H9 (cell line): ENCODE data around the gene DNAJB11. TPM values are rescaled to one million over a fixed set of nuclear protein-coding genes. Genes with fewer than 3 reads are reported as not detected.

Experiments
- DNase-seq: peaks from one replicate; pipeline ENCODE4 v3.0.0-alpha.2; 2017
- H2AFZ ChIP-seq: one replicate; pipeline ENCODE4 v1.6.1; 2013; ENCODE audit warnings: mild to moderate bottlenecking, low read length, control low read depth, moderate library complexity
- H2AK5ac ChIP-seq: 2 replicates; pipeline ENCODE4 v1.6.1; 2013; ENCODE audit warnings: low read length, control low read depth, mixed read lengths; ENCODE audit not compliant: insufficient read length
- H2BK120ac ChIP-seq: one replicate; pipeline ENCODE4 v1.6.1; 2013; ENCODE audit warnings: low read depth, mild to moderate bottlenecking, low read length, control low read depth, inconsistent platforms; ENCODE audit not compliant: poor library complexity, severe bottlenecking
- H2BK12ac ChIP-seq: 2 replicates; pipeline ENCODE4 v1.6.1; 2013; ENCODE audit warnings: low read length, control low read depth, mixed read lengths, low read depth; ENCODE audit not compliant: insufficient read length
- H2BK15ac ChIP-seq: 2 replicates; pipeline ENCODE4 v1.6.1; 2013; ENCODE audit warnings: low read depth, low read length, control low read depth
- H2BK20ac ChIP-seq: one replicate; pipeline ENCODE4 v1.6.1; 2013; ENCODE audit warnings: low read depth, mild to moderate bottlenecking, low read length, control low read depth, inconsistent platforms; ENCODE audit not compliant: poor library complexity, severe bottlenecking
- H2BK5ac ChIP-seq: 2 replicates; pipeline ENCODE4 v1.6.1; 2013; ENCODE audit warnings: low read length, control low read depth, mixed read lengths; ENCODE audit not compliant: insufficient read length
- H3K14ac ChIP-seq: 2 replicates; pipeline ENCODE4 v1.6.1; 2013; ENCODE audit warnings: low read length, control low read depth; ENCODE audit not compliant: insufficient read depth
- H3K18ac ChIP-seq: 2 replicates; pipeline ENCODE4 v1.6.1; 2013; ENCODE audit warnings: low read depth, mild to moderate bottlenecking, mixed read lengths, low read length, control low read depth; ENCODE audit not compliant: insufficient read length
- H3K23ac ChIP-seq: 2 replicates; pipeline ENCODE4 v1.6.1; 2013; ENCODE audit warnings: low read length, control low read depth, mixed read lengths, low read depth; ENCODE audit not compliant: insufficient read length
- H3K23me2 ChIP-seq: 2 replicates; pipeline ENCODE4 v1.6.1; 2013; ENCODE audit warnings: low read depth, mild to moderate bottlenecking, mixed read lengths, low read length, control low read depth; ENCODE audit not compliant: insufficient read length, poor library complexity, severe bottlenecking
- H3K27ac ChIP-seq: 2 replicates; pipeline ENCODE4 v1.5.1; 2013; ENCODE audit warnings: low read length, control low read depth, mixed read lengths, low read depth; ENCODE audit not compliant: insufficient read length
- H3K27me3 ChIP-seq: 2 replicates; pipeline ENCODE4 v1.6.1; 2013; ENCODE audit warnings: low read length, control low read depth, inconsistent platforms; ENCODE audit not compliant: insufficient read depth
- H3K4ac ChIP-seq: 2 replicates; pipeline ENCODE4 v1.6.1; 2013; ENCODE audit warnings: low read depth, mild to moderate bottlenecking, control low read depth, inconsistent platforms, low read length, moderate library complexity
- H3K4me1 ChIP-seq: 2 replicates; pipeline ENCODE4 v1.6.1; 2013; ENCODE audit warnings: low read length, control low read depth, inconsistent platforms; ENCODE audit not compliant: insufficient read depth
- H3K4me2 ChIP-seq: 2 replicates; pipeline ENCODE4 v1.6.1; 2013; ENCODE audit warnings: low read length, control low read depth, mixed read lengths; ENCODE audit not compliant: insufficient read length, insufficient read depth
- H3K56ac ChIP-seq: 2 replicates; pipeline ENCODE4 v1.6.1; 2013; ENCODE audit warnings: low read depth, mild to moderate bottlenecking, mixed read lengths, low read length, control low read depth; ENCODE audit not compliant: insufficient read length
- H3K79me1 ChIP-seq: 2 replicates; pipeline ENCODE4 v1.6.1; 2013; ENCODE audit warnings: low read depth, mild to moderate bottlenecking, moderate library complexity, low read length, control low read depth, inconsistent platforms; ENCODE audit not compliant: insufficient read depth, poor library complexity, severe bottlenecking
- H3K79me2 ChIP-seq: 2 replicates; pipeline ENCODE4 v1.6.1; 2013; ENCODE audit warnings: low read length, control low read depth, inconsistent platforms; ENCODE audit not compliant: insufficient read depth
- H3K9ac ChIP-seq: 2 replicates; pipeline ENCODE4 v1.6.1; 2013; ENCODE audit warnings: low read length, control low read depth, mixed read lengths; ENCODE audit not compliant: insufficient read length; ENCODE audit errors: extremely low read depth
- H3K9me3 ChIP-seq: one replicate; pipeline ENCODE4 v1.6.1; 2013; ENCODE audit warnings: low read depth, low read length, inconsistent platforms; ENCODE audit not compliant: control insufficient read depth
- H3T11ph ChIP-seq: one replicate; pipeline ENCODE4 v1.6.1; 2013; ENCODE audit warnings: mild to moderate bottlenecking, low read length, control low read depth, inconsistent platforms
- H4K20me1 ChIP-seq: one replicate; pipeline ENCODE4 v1.6.1; 2013; ENCODE audit not compliant: control insufficient read depth, insufficient read length, insufficient read depth
- H4K5ac ChIP-seq: 2 replicates; pipeline ENCODE4 v1.6.1; 2013; ENCODE audit warnings: low read depth, mild to moderate bottlenecking, mixed read lengths, low read length, control low read depth; ENCODE audit not compliant: insufficient read length
- H4K8ac ChIP-seq: replicated peaks from 2 replicates; pipeline ENCODE4 v1.6.1; 2013; ENCODE audit warnings: low read length, control low read depth, mixed read lengths, low read depth; ENCODE audit not compliant: insufficient read length
- H4K91ac ChIP-seq: 2 replicates; pipeline ENCODE4 v1.6.1; 2013; ENCODE audit warnings: low read depth, mild to moderate bottlenecking, moderate library complexity, mixed read lengths, low read length, control low read depth; ENCODE audit not compliant: insufficient read length
- H3K27ac Mint-ChIP-seq, 3 experiments: 2 replicates in 2 of 3; 3 replicates in 1 of 3; pipeline ENCODE4 v1.8.0; 2020 to 2021; ENCODE audit warnings: mixed read lengths in 3 of 3, mild to moderate bottlenecking in 1 of 3, moderate library complexity in 1 of 3
- H3K27me3 Mint-ChIP-seq: 2 replicates; pipeline ENCODE4 v1.8.0; 2021; ENCODE audit warnings: low read depth, mild to moderate bottlenecking, moderate library complexity, mixed read lengths
- H3K36me3 Mint-ChIP-seq, 3 experiments: 2 replicates in 2 of 3; 3 replicates in 1 of 3; pipeline ENCODE4 v1.8.0; 2020 to 2021; ENCODE audit warnings: low read depth in 3 of 3, mixed read lengths in 3 of 3; ENCODE audit not compliant: insufficient read depth in 1 of 3
- H3K4me1 Mint-ChIP-seq, 2 experiments: 2 replicates each; pipeline ENCODE4 v1.8.0; 2020; ENCODE audit warnings: mixed read lengths in 2 of 2
- H3K4me3 Mint-ChIP-seq, 2 experiments: 2 replicates in 1 of 2; 3 replicates in 1 of 2; pipeline ENCODE4 v1.8.0; 2020 to 2021; ENCODE audit warnings: mild to moderate bottlenecking in 2 of 2, mixed read lengths in 2 of 2, moderate library complexity in 1 of 2
- H3K9me3 Mint-ChIP-seq, 2 experiments: 2 replicates in 1 of 2; 3 replicates in 1 of 2; pipeline ENCODE4 v1.8.0; 2020; ENCODE audit warnings: mild to moderate bottlenecking in 2 of 2, mixed read lengths in 2 of 2, moderate library complexity in 1 of 2
- WGBS: extraction: QIAGEN DNeasy Blood & Tissue Kit; methylation state at CpG from one replicate; pipeline ENCODE4 v1.1.7; 2013; ENCODE audit warnings: missing lambda C conversion rate, low lambda C conversion rate, mixed read lengths; ENCODE audit not compliant: insufficient read length; ENCODE audit errors: extremely low coverage; 5-methylcytosine and 5-hydroxymethylcytosine counted together
- total RNA-seq: library from RNA; stranded (reverse); gene quantifications from 2 replicates; pipeline ENCODE4 v1.2.1, GENCODE V29; 2021
- TF ChIP-seq, protein P1 (sequence below): fragments of 200-600 bp; sonication (generic); conservative IDR thresholded peaks from 3 replicates; pipeline ENCODE4 v1.8.0; 2021; ENCODE audit warnings: antibody characterized with exemption, mild to moderate bottlenecking

The DNAJB11 gene
- total RNA-seq, 1 experiment from 2014 or later, result 61.2 TPM

DNA sequence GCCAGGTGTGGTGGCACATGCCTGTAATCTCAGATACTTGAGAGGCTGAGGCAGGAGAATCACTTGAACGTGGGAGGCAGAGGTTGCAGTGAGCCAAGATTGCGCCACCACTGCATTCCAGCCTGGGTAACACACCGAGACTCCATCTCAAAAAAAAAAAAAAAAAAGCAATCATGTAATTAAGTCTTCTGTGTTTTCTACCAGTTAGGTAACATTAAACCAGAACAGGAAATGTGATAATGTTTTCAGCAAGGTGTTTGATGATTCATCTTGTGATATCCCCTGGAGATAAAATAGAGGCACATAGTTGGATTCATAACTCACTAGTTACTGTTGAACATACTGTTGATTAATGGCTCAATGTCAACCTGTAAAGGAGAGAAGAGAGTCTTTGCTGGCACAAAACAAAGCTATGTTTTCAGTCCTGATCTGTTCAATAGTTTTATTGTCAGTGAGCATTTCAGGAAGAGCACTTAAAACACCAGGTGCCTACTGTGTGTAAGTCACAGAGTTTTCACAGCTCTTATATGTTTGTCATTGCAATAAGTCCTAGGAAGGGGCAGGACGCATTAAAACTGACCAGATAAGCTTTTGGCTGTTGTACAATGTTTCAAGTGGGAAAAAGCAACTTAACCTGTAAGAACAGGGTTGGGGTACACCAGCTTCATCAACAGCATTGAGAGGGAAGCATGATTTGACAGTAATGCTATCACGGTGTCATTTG is 19.5 kb downstream of the DNAJB11 start:
- no peak overlapping the region for H3K4me2 ChIP-seq
- H2AK5ac ChIP-seq, result no peak overlapping the region
- no peaks in the 10 kb centered on the region for H3K79me1 ChIP-seq
- H3T11ph ChIP-seq, result no peak overlapping the region
- no peak overlapping the region for H3K27ac ChIP-seq
- H4K8ac ChIP-seq, result no peak overlapping the region
- H3K23ac ChIP-seq, result no peak overlapping the region
- no peak for DNase-seq
- no peak overlapping the region for H2BK20ac ChIP-seq
- no peaks in the 10 kb centered on the region for H3K79me2 ChIP-seq
- no peak overlapping the region for H3K56ac ChIP-seq
- Mint-ChIP-seq H3K27ac (no peak overlapping the region), H3K9me3 (no peaks in the 10 kb centered on the region), H3K36me3 (peaks cover 4 to 13% (median 12%) of the 10 kb centered on the region in 3 experiments; a peak in 6 of 7 replicates), H3K4me1 (no peaks in the 10 kb centered on the region), H3K27me3 (no peaks in the 10 kb centered on the region), H3K4me3 (no peak overlapping the region)
- no peaks in the 10 kb centered on the region for H4K20me1 ChIP-seq
- H3K18ac ChIP-seq, result no peak overlapping the region
- no peak overlapping the region for H3K14ac ChIP-seq
- no peak overlapping the region for H3K4ac ChIP-seq
- no peaks in the 10 kb centered on the region for H3K9me3 ChIP-seq
- H4K5ac ChIP-seq, result no peak overlapping the region
- H3K23me2 ChIP-seq, result no peaks in the 10 kb centered on the region
- H2BK120ac ChIP-seq, result no peak overlapping the region
- H2AFZ ChIP-seq, result no peak overlapping the region
- no peak overlapping the region for H2BK5ac ChIP-seq
- H2BK12ac ChIP-seq, result no peak overlapping the region
- no peak overlapping the region for H2BK15ac ChIP-seq
- no peaks in the 10 kb centered on the region for H3K4me1 ChIP-seq
- no peak overlapping the region for H4K91ac ChIP-seq
- H3K9ac ChIP-seq, result no peak overlapping the region
- TF ChIP-seq, protein P1, sequence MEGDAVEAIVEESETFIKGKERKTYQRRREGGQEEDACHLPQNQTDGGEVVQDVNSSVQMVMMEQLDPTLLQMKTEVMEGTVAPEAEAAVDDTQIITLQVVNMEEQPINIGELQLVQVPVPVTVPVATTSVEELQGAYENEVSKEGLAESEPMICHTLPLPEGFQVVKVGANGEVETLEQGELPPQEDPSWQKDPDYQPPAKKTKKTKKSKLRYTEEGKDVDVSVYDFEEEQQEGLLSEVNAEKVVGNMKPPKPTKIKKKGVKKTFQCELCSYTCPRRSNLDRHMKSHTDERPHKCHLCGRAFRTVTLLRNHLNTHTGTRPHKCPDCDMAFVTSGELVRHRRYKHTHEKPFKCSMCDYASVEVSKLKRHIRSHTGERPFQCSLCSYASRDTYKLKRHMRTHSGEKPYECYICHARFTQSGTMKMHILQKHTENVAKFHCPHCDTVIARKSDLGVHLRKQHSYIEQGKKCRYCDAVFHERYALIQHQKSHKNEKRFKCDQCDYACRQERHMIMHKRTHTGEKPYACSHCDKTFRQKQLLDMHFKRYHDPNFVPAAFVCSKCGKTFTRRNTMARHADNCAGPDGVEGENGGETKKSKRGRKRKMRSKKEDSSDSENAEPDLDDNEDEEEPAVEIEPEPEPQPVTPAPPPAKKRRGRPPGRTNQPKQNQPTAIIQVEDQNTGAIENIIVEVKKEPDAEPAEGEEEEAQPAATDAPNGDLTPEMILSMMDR, result no peak
- H3K27me3 ChIP-seq, result no peaks in the 10 kb centered on the region
- no CpG with 5 or more reads among the region's 5 CpGs for WGBS
